T47D (cell line): ENCODE results near the gene MARK3.

Experiments used
- DNase-seq, 2 experiments: peaks; one replicate each; pipeline versions ENCODE4 v3.0.0 to v3.0.0-alpha.2; 2011 to 2012; ENCODE audit warnings: low read depth in 1 of 2, low spot score in 1 of 2
- JUND ChIP-seq: IDR thresholded peaks from 2 replicates; pipeline ENCODE4 v1.6.1; 2012; ENCODE audit warnings: low read depth
- in situ Hi-C: cut with HindIII; loops from 2 replicates; pipeline ENCODE4 v1.10.0; 2016; ENCODE audit warnings: low sequenced_read_pairs, low pct_unique_long_range_greater_than_20kb

The MARK3 gene

GRCh38 chr14:103499709-103500108, 114.5 kb downstream of the MARK3 start:
- in situ Hi-C loops = no loop called here
- DNase-seq = no peak
- TF ChIP-seq JUND = no peak

- in situ Hi-C loops = no loop called here
- no peak for TF ChIP-seq JUND
- peak in 1 of 2 experiments; percentile 87 for DNase-seq
Measured at GRCh38 chr14:103500148-103500990, 115.2 kb downstream of the MARK3 start.

GRCh38 chr14:103501041-103501870, 116.0 kb downstream of the MARK3 start:
- in situ Hi-C loops = no loop called here
- DNase-seq = no peak
- TF ChIP-seq JUND = no peak

- TF ChIP-seq JUND = no peak
- no peak for DNase-seq
- in situ Hi-C loops = no loop called here
Measured at GRCh38 chr14:103501921-103502669, 116.9 kb downstream of the MARK3 start.

GRCh38 chr14:103502877-103503276, 117.7 kb downstream of the MARK3 start:
- no peak for DNase-seq
- TF ChIP-seq JUND = no peak
- in situ Hi-C loops = no loop called here

- in situ Hi-C loops = no loop called here
- no peak for TF ChIP-seq JUND
- no peak for DNase-seq
Measured at GRCh38 chr14:103503296-103503695, 118.1 kb downstream of the MARK3 start.

GRCh38 chr14:103504991-103505565, 119.9 kb downstream of the MARK3 start:
- no peak for DNase-seq
- TF ChIP-seq JUND = no peak
- in situ Hi-C loops = no loop called here

GRCh38 chr14:103507751-103508150, 122.5 kb downstream of the MARK3 start:
- in situ Hi-C loops = no loop called here
- no peak for DNase-seq
- TF ChIP-seq JUND = no peak

- no peak for DNase-seq
- in situ Hi-C loops = no loop called here
- no peak for TF ChIP-seq JUND
Measured at GRCh38 chr14:103508521-103509329, 123.5 kb downstream of the MARK3 start.

GRCh38 chr14:103509864-103510723, 124.9 kb downstream of the MARK3 start:
- DNase-seq = no peak
- TF ChIP-seq JUND = no peak
- in situ Hi-C loops = no loop called here
